ENCODE measurements around the gene RPS4Y1.
"Not testable (repeated sequence)": the region's sequence is repeated elsewhere in the genome, so short reads cannot be mapped to it uniquely, and the experiment has no call there.

RPS4Y1 gene

GRCh38 chrY:2848384-2848783 lies 7.0 kb downstream of the RPS4Y1 start:
- peaks cover 26% of the 10 kb centered on the region for H3K4me1 ChIP-seq (ENCODE audit: control insufficient read depth, insufficient read depth, low read length, unreplicated experiment)
- no peaks in the 10 kb centered on the region for H3K27me3 ChIP-seq (ENCODE audit: insufficient read depth, low read length)
- no peak overlapping the region for H3K4me3 ChIP-seq (ENCODE audit: low read depth, low read length)
- no peak overlapping the region for H3K27ac ChIP-seq (ENCODE audit: low read depth, low read length)
- peaks cover 90% of the 10 kb centered on the region for H3K79me2 ChIP-seq (ENCODE audit: control insufficient read depth, insufficient read depth, low read length, unreplicated experiment)
- H2AFZ ChIP-seq (ENCODE audit: low read length, unreplicated experiment), result no peak overlapping the region
- H3K36me3 ChIP-seq (ENCODE audit: insufficient read depth, low read length), result peaks cover 23% of the 10 kb centered on the region

GRCh38 chrY:2849368-2849767 lies 8.0 kb downstream of the RPS4Y1 start:
- H3K79me2 ChIP-seq (ENCODE audit: control insufficient read depth, insufficient read depth, low read length, unreplicated experiment), result peaks cover 87% of the 10 kb centered on the region
- no peak overlapping the region for H2AFZ ChIP-seq (ENCODE audit: low read length, unreplicated experiment)
- no peak overlapping the region for H3K4me3 ChIP-seq (ENCODE audit: low read depth, low read length)
- no peaks in the 10 kb centered on the region for H3K27me3 ChIP-seq (ENCODE audit: insufficient read depth, low read length)
- peaks cover 15% of the 10 kb centered on the region for H3K36me3 ChIP-seq (ENCODE audit: insufficient read depth, low read length)
- peaks cover 23% of the 10 kb centered on the region for H3K4me1 ChIP-seq (ENCODE audit: control insufficient read depth, insufficient read depth, low read length, unreplicated experiment)
- no peak overlapping the region for H3K27ac ChIP-seq (ENCODE audit: low read depth, low read length)

GRCh38 chrY:2854145-2854774 lies 12.9 kb downstream of the RPS4Y1 start:
- Histone ChIP-seq H2AFZ (ENCODE audit: low read length, unreplicated experiment) (no peak overlapping the region), H3K36me3 (ENCODE audit: insufficient read depth, low read length) (peaks cover 15% of the 10 kb centered on the region), H3K4me1 (ENCODE audit: control insufficient read depth, insufficient read depth, low read length, unreplicated experiment) (peaks cover 26% of the 10 kb centered on the region), H3K79me2 (ENCODE audit: control insufficient read depth, insufficient read depth, low read length, unreplicated experiment) (peaks cover 81% of the 10 kb centered on the region), H3K4me3 (ENCODE audit: low read depth, low read length) (no peak overlapping the region), H3K27ac (ENCODE audit: low read depth, low read length) (no peak overlapping the region), H3K27me3 (ENCODE audit: insufficient read depth, low read length) (no peaks in the 10 kb centered on the region)

- Histone ChIP-seq H3K4me1 (ENCODE audit: control insufficient read depth, insufficient read depth, low read length, unreplicated experiment) (peaks cover 41% of the 10 kb centered on the region), H3K4me3 (ENCODE audit: low read depth, low read length) (no peak overlapping the region), H3K27me3 (ENCODE audit: insufficient read depth, low read length) (no peaks in the 10 kb centered on the region), H3K79me2 (ENCODE audit: control insufficient read depth, insufficient read depth, low read length, unreplicated experiment) (peaks cover 78% of the 10 kb centered on the region), H3K36me3 (ENCODE audit: insufficient read depth, low read length) (peaks cover 19% of the 10 kb centered on the region), H2AFZ (ENCODE audit: low read length, unreplicated experiment) (no peak overlapping the region), H3K27ac (ENCODE audit: low read depth, low read length) (peak overlapping the region; percentile 74; the same call in 1 of the 2 replicates)
Observed at GRCh38 chrY:2857068-2857467, 15.7 kb downstream of the RPS4Y1 start.

GRCh38 chrY:2857686-2858085 lies 16.3 kb downstream of the RPS4Y1 start:
- Histone ChIP-seq H3K36me3 (ENCODE audit: insufficient read depth, low read length) (peaks cover 25% of the 10 kb centered on the region), H3K79me2 (ENCODE audit: control insufficient read depth, insufficient read depth, low read length, unreplicated experiment) (peaks cover 78% of the 10 kb centered on the region)

GRCh38 chrY:2859782-2860181 lies 18.4 kb downstream of the RPS4Y1 start:
- H3K36me3 ChIP-seq (ENCODE audit: insufficient read depth, low read length), result peaks cover 28% of the 10 kb centered on the region
- H3K4me3 ChIP-seq (ENCODE audit: low read depth, low read length), result peak overlapping the region; percentile 58
- peak overlapping the region; percentile 74 for H3K27ac ChIP-seq (ENCODE audit: low read depth, low read length)
- H2AFZ ChIP-seq (ENCODE audit: low read length, unreplicated experiment), result no peak overlapping the region
- peaks cover 41% of the 10 kb centered on the region for H3K4me1 ChIP-seq (ENCODE audit: control insufficient read depth, insufficient read depth, low read length, unreplicated experiment)
- peaks cover 83% of the 10 kb centered on the region for H3K79me2 ChIP-seq (ENCODE audit: control insufficient read depth, insufficient read depth, low read length, unreplicated experiment)
- H3K27me3 ChIP-seq (ENCODE audit: insufficient read depth, low read length), result no peaks in the 10 kb centered on the region

More at GRCh38 chrY:2857686-2858085, 16.3 kb downstream of the RPS4Y1 start:
- peaks cover 41% of the 10 kb centered on the region for H3K4me1 ChIP-seq (ENCODE audit: control insufficient read depth, insufficient read depth, low read length, unreplicated experiment)
- no peak overlapping the region for H2AFZ ChIP-seq (ENCODE audit: low read length, unreplicated experiment)
- H3K27ac ChIP-seq (ENCODE audit: low read depth, low read length), result peak overlapping the region; percentile 74
- H3K4me3 ChIP-seq (ENCODE audit: low read depth, low read length), result no peak overlapping the region
- H3K27me3 ChIP-seq (ENCODE audit: insufficient read depth, low read length), result no peaks in the 10 kb centered on the region

- peaks cover 81% of the 10 kb centered on the region for H3K79me2 ChIP-seq (ENCODE audit: control insufficient read depth, insufficient read depth, low read length, unreplicated experiment)
- no peak overlapping the region for H2AFZ ChIP-seq (ENCODE audit: low read length, unreplicated experiment)
- peaks cover 23% of the 10 kb centered on the region for H3K36me3 ChIP-seq (ENCODE audit: insufficient read depth, low read length)
- peak overlapping the region; percentile 74 for H3K27ac ChIP-seq (ENCODE audit: low read depth, low read length)
- peaks cover 41% of the 10 kb centered on the region for H3K4me1 ChIP-seq (ENCODE audit: control insufficient read depth, insufficient read depth, low read length, unreplicated experiment)
- H3K27me3 ChIP-seq (ENCODE audit: insufficient read depth, low read length), result no peaks in the 10 kb centered on the region
- H3K4me3 ChIP-seq (ENCODE audit: low read depth, low read length), result peak overlapping the region; percentile 11; the same call in 1 of the 2 replicates
Observed at GRCh38 chrY:2860511-2860910, 19.1 kb downstream of the RPS4Y1 start.

- H3K27me3 ChIP-seq (ENCODE audit: insufficient read depth, low read length), result no peaks in the 10 kb centered on the region
- H3K36me3 ChIP-seq (ENCODE audit: insufficient read depth, low read length), result peaks cover 30% of the 10 kb centered on the region
- no peak overlapping the region for H2AFZ ChIP-seq (ENCODE audit: low read length, unreplicated experiment)
- no peak overlapping the region for H3K4me3 ChIP-seq (ENCODE audit: low read depth, low read length)
- peaks cover 37% of the 10 kb centered on the region for H3K79me2 ChIP-seq (ENCODE audit: control insufficient read depth, insufficient read depth, low read length, unreplicated experiment)
- no peaks in the 10 kb centered on the region for H3K4me1 ChIP-seq (ENCODE audit: control insufficient read depth, insufficient read depth, low read length, unreplicated experiment)
- no peak overlapping the region for H3K27ac ChIP-seq (ENCODE audit: low read depth, low read length)
Observed at GRCh38 chrY:2866581-2866980, 25.2 kb downstream of the RPS4Y1 start.

GRCh38 chrY:2867469-2867868 lies 26.1 kb downstream of the RPS4Y1 start:
- Histone ChIP-seq H3K79me2 (ENCODE audit: control insufficient read depth, insufficient read depth, low read length, unreplicated experiment) (peaks cover 28% of the 10 kb centered on the region), H3K27ac (ENCODE audit: low read depth, low read length) (no peak overlapping the region), H3K36me3 (ENCODE audit: insufficient read depth, low read length) (peaks cover 25% of the 10 kb centered on the region), H3K4me1 (ENCODE audit: control insufficient read depth, insufficient read depth, low read length, unreplicated experiment) (no peaks in the 10 kb centered on the region), H3K4me3 (ENCODE audit: low read depth, low read length) (no peak overlapping the region), H3K27me3 (ENCODE audit: insufficient read depth, low read length) (no peaks in the 10 kb centered on the region), H2AFZ (ENCODE audit: low read length, unreplicated experiment) (no peak overlapping the region)

- no peak overlapping the region for H2AFZ ChIP-seq (ENCODE audit: low read length, unreplicated experiment)
- H3K36me3 ChIP-seq (ENCODE audit: insufficient read depth, low read length), result peaks cover 22% of the 10 kb centered on the region
- no peak overlapping the region for H3K4me3 ChIP-seq (ENCODE audit: low read depth, low read length)
- no peaks in the 10 kb centered on the region for H3K4me1 ChIP-seq (ENCODE audit: control insufficient read depth, insufficient read depth, low read length, unreplicated experiment)
- H3K27ac ChIP-seq (ENCODE audit: low read depth, low read length), result no peak overlapping the region
- H3K27me3 ChIP-seq (ENCODE audit: insufficient read depth, low read length), result no peaks in the 10 kb centered on the region
- peaks cover 21% of the 10 kb centered on the region for H3K79me2 ChIP-seq (ENCODE audit: control insufficient read depth, insufficient read depth, low read length, unreplicated experiment)
Observed at GRCh38 chrY:2868035-2868607, 26.7 kb downstream of the RPS4Y1 start.

GRCh38 chrY:2872234-2872633 lies 30.8 kb downstream of the RPS4Y1 start:
- H3K4me3 ChIP-seq (ENCODE audit: low read depth, low read length); H3K79me2 ChIP-seq (ENCODE audit: control insufficient read depth, insufficient read depth, low read length, unreplicated experiment): not testable (repeated sequence)

More at GRCh38 chrY:2872234-2872633, 30.8 kb downstream of the RPS4Y1 start:
- not testable (repeated sequence) for H2AFZ ChIP-seq (ENCODE audit: low read length, unreplicated experiment); H3K27me3 ChIP-seq (ENCODE audit: insufficient read depth, low read length); H3K36me3 ChIP-seq (ENCODE audit: insufficient read depth, low read length); H3K4me1 ChIP-seq (ENCODE audit: control insufficient read depth, insufficient read depth, low read length, unreplicated experiment); H3K27ac ChIP-seq (ENCODE audit: low read depth, low read length)

Measured in ACC112 (cell line).